Ecto neural progenitor cell (in vitro differentiated cells): ENCODE data around the gene AJUBA.

Experiments used
- DNase-seq: peaks from one replicate; pipeline ENCODE4 v3.0.0-alpha.2; 2018; ENCODE audit warnings: low spot score

The AJUBA gene

GRCh38 chr14:22935156-22935555 is 47.2 kb downstream of the AJUBA start:
- no peak for DNase-seq

DNA sequence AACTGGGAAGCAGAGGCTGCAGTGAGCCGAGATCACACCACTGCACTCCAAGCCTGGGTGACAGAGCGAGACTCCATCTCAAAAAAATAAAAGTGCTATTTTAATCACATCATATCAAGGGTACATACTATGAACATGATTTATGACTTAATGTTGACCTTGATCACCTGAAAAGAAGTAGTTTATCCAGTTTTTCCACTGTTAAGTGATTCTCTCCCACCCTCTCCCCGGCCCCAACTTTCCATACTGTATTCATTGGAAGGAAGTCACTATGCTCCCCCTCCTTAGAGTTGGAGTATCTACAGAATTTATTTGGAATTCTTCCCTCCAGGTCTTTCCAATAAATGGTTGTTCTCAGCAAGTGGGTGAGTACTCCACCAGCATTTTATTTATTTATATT is 50.2 kb downstream of the AJUBA start:
- no peak for DNase-seq

GRCh38 chr14:22929961-22930364 is 52.4 kb downstream of the AJUBA start:
- no peak for DNase-seq

GRCh38 chr14:22929104-22929960 is 53.0 kb downstream of the AJUBA start, which contains the start of gene PRMT5:
Gene PRMT5 (minus strand): TSS chr14:22929376. CDS start chr14:22929361, 15 bp downstream.
- peak; percentile 98 for DNase-seq

GRCh38 chr14:22928237-22929103 is 53.9 kb downstream of the AJUBA start:
- no peak for DNase-seq

- DNase-seq, result no peak
These were observed 56.0 kb downstream of the AJUBA start for GRCh38 chr14:22926316-22926715.

DNA sequence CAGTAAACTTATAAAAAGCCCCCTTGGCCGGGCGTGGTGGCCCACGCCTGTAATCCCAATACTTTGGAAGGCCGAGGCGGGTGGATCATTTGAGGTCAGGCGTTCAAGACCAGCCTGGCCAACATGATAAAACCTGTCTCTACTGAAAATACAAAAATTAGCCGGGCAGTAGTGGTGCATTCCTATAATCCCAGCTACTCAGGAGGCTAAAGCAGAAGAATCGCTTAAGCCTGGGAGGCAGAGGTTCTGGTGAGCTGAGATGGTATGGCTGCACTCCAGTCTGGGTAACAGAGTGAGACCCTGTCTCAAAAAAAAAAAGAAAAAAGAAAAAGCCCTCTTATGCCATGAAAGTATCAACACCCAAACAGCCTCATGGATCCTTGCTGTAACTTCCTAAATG is 56.8 kb downstream of the AJUBA start:
- no peak for DNase-seq

GRCh38 chr14:22923746-22924145 is 58.6 kb downstream of the AJUBA start:
- DNase-seq, result no peak

GRCh38 chr14:22922294-22922693 is 60.1 kb downstream of the AJUBA start:
- no peak for DNase-seq
